Inferior parietal cortex (tissue), 1 donor: ENCODE measurements around the gene TPT1.
"Not testable (repeated sequence)": the region's sequence is repeated elsewhere in the genome, so short reads cannot be mapped to it uniquely, and the experiment has no call there.

Source experiments
- DNase-seq: peaks from one replicate; pipeline ENCODE4 v3.0.0-alpha.2; 2016; ENCODE audit errors: extremely low spot score

TPT1 gene

DNA sequence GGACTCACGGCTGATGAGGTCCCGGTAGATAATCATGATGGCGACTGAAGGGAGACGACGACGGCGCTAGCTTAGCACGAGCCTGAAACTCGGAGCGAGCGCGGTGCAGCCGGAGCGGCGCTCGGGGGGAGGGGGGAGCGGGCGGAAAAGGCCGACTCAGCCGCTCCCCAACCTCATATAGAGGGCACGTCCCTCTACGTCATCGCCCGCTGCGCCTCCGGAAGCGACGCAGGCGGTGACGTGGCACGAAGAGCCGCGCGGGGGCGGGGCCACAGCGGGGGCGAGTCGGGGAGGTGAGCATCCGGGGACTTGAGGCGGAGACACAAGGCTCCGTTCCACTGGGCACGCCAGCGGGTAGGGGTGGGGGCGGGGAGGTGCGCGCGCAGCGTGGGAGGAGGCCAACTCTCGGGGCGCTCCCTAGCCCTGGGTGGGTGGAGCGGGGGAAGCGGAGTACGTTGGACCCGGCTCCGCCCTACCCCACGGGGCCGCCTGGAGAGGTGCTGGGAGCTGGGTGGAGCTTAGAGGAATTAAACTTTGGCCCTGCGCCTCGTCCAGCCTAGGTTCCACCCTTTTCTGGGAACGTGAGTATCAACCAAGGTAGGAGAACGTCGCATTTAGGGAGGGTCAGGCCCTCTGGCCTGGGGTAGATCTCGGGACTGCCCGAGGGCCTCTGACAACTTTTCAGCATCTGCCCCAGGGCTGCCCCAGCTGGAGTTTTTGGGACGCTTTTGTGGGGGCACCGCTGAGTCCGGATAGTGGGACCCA is at the start of gene TPT1:
TPT1 (minus strand) TSS at position 150 of the 765 bp plus-strand sequence; CDS start at position 36, 114 bp downstream.
- peak; percentile 97 for DNase-seq

DNA sequence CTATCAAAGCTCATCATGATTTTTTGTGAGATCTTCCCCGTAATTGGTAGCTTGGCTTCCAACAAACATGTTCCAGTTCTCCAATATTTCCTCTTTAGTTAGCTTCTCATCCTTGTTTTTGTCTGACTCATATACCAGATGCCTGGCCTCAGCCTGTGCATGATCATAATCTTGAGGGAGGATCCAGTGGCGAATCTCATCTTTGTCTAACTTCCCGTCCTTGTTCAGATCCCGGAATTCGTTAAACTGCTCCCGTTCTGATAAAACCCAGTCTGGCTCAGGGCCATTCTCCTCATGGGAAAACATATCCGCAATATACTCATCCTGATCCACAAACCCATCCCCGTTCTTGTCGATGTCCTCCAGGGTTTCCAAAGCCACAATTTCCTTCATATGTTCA is 49.4 kb upstream of the TPT1 start:
- DNase-seq = not testable (repeated sequence)

- DNase-seq = no peak
Observed at GRCh38 chr13:45388664-45389063, 47.7 kb upstream of the TPT1 start.

DNA sequence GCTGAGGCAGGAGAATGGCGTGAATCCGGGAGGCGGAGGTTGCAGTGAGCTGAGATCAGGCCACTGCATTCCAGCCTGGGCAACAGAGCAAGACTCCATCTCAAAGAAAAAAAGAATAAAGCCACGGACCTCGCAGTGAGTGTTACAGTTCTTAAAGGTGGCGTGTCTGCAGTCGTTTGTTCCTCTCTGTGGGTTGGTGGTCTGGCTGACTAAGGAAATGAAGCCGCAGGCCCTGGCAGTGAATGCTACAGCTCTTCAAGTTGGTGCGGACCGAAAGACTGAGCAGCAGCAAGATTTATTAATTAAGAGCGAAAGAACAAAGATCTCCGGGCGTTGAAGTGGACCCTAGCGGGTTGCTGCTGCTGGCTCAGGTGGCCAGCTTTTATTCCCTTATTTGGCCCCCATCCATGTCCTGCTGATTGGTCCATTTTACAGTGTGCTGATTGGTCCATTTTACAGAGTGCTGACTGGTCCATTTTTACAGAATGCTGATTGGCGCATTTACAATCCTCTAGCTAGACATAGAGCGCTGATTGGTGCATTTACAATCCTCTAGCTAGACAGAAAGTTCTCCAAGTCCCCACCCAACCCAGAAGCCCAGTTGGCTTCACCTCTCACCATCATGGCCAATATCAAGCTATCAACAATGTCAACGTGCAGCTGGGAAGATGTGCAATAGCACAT is 46.1 kb upstream of the TPT1 start:
- not testable (repeated sequence) for DNase-seq

GRCh38 chr13:45385907-45386553 is 45.0 kb upstream of the TPT1 start:
- no peak for DNase-seq

GRCh38 chr13:45385320-45385719 is 44.3 kb upstream of the TPT1 start:
- no peak for DNase-seq

GRCh38 chr13:45384474-45385174 is 43.6 kb upstream of the TPT1 start:
- DNase-seq = no peak

DNA sequence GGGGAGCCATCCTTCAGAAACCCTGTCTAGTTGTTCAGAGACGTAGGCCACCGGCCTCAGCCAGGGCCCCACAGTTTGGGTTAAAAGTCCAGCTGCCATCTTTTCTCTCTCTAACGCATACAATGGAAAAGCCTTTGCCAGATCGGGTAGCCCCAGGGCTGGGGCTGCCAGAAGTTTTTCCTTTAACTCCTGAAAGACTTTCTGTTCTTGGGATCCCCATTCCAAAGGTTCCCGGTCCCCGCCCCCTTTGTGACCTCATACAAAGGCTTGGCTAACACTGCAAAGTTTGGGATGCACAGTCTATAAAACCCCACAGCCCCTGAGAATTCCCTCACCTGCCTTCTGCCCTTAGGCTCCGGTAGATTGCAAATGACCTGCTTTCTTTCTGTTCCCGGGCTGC is 41.8 kb upstream of the TPT1 start:
- DNase-seq = not testable (repeated sequence)

GRCh38 chr13:45381196-45381595 is 40.2 kb upstream of the TPT1 start:
- no peak for DNase-seq

- not testable (repeated sequence) for DNase-seq
Observed at GRCh38 chr13:45380708-45381107, 39.7 kb upstream of the TPT1 start.

DNA sequence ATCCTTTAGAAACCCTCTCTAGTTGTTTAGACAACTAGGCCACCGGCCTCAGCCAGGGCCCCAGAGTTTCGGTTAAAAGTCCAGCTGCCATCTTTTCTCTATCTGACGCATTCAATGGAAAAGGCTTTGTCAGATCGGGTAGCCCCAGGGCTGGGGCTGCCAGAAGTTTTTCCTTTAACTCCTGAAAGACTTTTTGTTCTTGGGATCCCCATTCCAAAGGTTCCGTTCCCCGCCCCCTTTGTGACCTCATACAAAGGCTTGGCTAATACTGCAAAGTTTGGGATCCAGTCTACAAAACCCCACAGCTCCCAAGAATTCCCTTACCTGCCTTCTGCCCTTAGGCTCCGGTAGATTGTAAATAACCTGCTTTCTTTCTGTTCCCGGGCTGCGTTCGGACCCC is 38.5 kb upstream of the TPT1 start:
- not testable (repeated sequence) for DNase-seq

DNA sequence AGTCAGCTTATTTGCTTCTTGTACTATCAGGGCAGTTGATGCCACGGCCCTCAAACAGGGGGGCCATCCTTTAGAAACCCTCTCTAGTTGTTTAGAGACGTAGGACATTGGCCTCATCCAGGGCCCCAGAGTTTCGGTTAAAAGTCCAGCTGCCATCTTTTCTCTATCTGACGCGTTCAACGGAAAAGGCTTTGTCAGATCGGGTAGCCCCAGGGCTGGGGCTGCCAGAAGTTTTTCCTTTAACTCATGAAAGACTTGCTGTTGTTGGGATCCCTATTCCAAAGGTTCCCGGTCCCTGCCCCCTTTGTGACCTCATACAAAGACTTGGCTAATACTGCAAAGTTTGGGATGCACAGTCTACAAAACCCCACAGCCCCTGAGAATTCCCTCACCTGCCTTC is 37.8 kb upstream of the TPT1 start:
- DNase-seq = not testable (repeated sequence)

DNA sequence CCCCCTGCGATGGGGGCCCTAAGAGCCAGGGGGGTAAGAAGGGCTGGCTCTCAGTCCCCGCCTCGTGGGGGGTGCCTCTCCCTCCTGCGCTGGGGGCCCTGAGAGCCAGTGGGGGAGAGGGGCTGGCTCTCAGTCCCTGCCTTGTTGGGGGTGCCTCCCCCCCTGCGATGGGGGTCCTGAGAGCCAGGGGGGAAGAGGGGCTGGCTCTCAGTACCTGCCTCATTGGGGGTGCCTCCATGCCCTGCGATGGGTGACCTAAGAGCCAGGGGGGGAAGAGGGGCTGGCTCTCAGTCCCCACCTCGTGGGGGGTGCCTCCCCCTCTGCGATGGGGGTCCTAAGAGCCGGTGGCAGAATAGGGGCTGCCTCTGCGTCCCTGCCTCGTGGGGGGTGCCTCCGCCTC is 36.3 kb upstream of the TPT1 start:
- DNase-seq = not testable (repeated sequence)

DNA sequence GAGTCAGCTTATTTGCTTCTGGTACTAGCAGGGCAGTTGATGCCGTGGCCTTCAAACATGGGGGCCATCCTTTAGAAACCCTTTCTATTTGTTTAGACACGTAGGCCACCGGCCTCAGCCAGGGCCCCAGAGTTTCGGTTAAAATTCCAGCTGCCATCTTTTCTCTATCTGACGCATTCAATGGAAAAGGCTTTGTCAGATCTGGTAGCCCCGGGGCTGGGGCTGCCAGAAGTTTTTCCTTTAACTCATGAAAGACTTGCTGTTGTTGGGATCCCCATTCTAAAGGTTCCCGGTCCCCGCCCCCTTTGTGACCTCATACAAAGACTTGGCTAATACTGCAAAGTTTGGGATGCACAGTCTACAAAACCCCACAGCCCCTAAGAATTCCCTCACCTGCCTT is 35.7 kb upstream of the TPT1 start:
- DNase-seq = not testable (repeated sequence)

DNA sequence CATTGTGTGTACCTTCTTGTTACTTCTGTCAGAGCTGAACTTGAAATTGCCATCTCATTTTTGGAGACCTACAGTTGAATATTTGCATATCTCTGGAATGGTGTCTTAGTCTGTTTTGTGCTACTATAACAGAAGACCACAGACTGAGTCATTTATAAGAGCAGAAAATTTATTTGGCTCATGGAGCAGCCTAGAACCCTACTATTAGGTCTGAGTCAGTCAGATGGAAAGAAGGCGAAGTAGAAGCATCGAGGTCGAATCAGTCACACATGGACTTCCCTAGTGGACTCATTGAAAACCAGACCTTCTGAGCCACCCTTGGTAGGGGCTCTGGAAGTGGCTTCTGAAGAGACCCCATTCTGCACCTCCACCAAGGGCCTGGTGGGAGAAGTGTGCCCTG is 33.9 kb upstream of the TPT1 start:
- DNase-seq = no peak

DNA sequence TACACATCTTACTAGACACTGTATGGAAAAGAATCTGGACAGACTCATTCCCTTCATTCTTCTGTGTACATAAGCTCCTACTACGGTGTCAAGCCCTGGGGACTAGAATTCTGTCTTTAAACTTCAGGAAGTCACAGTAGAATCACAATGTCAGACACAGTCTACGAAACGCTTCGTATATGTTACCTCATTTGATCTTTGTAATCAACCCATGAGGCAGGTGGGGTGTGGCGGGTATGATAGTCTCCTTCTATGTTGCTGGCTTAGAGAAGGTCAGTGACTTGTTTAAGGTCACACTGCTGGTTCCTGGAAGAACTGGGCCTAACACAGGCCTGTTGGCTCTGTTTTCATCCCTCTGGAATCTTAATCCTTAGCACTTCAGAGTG is 32.2 kb upstream of the TPT1 start:
- DNase-seq = no peak

DNA sequence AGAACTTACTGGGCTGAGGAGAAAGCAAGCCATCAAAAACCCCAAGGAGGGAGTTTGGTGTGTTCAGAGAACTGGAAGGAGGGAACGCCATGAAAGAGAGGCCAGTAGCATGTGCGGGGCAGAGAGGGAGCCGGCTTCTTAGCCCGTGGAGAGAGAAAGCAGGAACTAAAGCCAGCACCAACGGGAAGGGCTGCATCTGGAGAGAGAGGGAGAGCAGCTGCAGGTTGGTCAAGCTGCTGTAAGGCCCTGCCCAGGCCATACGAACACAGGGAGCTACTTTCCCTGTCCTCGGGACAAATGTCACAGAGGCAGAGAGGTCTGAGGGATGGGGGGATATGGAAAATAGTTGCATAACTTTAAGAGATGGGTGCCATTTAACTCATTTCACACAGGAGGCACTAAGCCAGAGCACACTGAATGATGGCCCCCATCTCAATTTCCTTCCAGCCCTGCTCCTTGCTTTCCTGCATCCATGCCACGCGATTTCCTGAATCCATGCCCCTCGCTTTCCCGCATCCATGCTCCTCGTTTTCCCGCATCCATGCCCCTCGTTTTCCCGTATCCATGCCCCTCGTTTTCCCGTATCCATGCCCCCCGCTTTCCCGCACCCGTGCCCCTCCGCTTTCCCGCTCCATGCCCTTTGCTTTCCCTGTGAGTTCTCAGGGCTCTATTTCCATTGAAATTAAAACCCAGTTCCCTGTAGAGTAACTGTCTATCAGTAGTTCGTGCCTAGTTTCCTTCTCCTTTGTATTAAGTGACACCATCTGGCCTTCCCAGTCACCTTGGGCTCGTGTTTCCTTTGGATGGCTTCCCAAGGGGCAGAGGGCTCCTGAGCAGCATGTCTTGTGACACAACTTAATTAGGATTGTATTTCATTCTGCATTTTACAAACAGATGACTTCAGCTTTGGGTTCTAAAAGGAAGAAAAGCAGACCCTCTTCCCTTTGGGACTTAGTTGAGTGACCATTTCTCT is 31.5 kb upstream of the TPT1 start:
- no peak for DNase-seq

GRCh38 chr13:45370922-45371406 is 30.0 kb upstream of the TPT1 start:
- peak; percentile 57 for DNase-seq

DNA sequence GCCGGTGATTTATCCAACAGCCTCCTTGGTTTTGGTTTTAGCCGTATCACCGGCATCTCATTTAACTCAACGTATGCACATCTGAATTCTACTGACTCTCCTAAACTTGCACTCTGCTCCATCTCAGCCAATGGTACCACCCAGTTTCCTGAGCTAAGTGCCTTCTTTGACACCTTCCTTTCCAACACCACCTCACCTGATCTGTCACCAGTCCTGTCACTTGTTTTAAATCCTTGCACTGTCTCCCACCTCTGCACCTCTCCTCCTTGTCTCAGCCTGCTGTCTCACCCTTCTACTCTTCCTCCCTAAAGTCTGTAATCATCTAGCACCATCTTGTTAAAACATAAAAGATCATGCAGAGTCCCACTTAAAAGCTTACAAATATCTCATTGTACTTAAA is 28.1 kb upstream of the TPT1 start:
- no peak for DNase-seq

GRCh38 chr13:45368571-45368970 is 27.6 kb upstream of the TPT1 start:
- DNase-seq = no peak

DNA sequence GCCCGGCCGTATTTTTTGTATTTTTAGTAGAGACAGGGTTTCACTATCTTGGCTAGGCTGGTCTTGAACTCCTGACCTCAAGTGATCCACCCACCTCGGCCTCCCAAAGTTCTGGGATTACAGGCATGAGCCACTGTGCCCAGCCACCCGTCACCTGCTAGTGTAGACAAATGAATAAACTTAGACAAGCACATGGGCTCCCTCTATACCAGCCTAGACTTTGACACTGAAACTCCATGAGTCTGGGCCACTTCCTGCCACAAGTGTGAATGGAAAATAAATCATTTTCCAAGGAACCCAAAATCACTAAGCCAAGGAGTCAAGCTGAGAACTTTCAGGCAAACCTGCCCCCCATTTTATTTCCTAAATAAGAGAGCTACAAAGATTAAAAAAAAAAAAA is 27.0 kb upstream of the TPT1 start:
- DNase-seq = no peak
